ENCODE measurements around the gene LRRC4C.
"Not testable (repeated sequence)": the region's sequence is repeated elsewhere in the genome, so short reads cannot be mapped to it uniquely, and the experiment has no call there.

LRRC4C gene

GRCh38 chr11:40167805-40168204, 1291.6 kb downstream of the LRRC4C start:
- not testable (repeated sequence) for DNase-seq (ENCODE audit: low read depth)

- no peak for DNase-seq (ENCODE audit: low read depth)
These were observed 1292.6 kb downstream of the LRRC4C start for GRCh38 chr11:40166892-40167291.

- DNase-seq (ENCODE audit: low read depth): no peak
These were observed 1296.3 kb downstream of the LRRC4C start for GRCh38 chr11:40162901-40163883.

GRCh38 chr11:40161854-40162410, 1297.5 kb downstream of the LRRC4C start:
- DNase-seq (ENCODE audit: low read depth): no peak

- DNase-seq (ENCODE audit: low read depth): no peak
These were observed 1299.0 kb downstream of the LRRC4C start for GRCh38 chr11:40160418-40160817.

- no peak for DNase-seq (ENCODE audit: low read depth)
These were observed 1309.7 kb downstream of the LRRC4C start for GRCh38 chr11:40149721-40150120.

- DNase-seq (ENCODE audit: low read depth): no peak
These were observed 1318.9 kb downstream of the LRRC4C start for GRCh38 chr11:40140560-40140959.

GRCh38 chr11:40139536-40139935, 1319.9 kb downstream of the LRRC4C start:
- no peak for DNase-seq (ENCODE audit: low read depth)

GRCh38 chr11:40139066-40139465, 1320.4 kb downstream of the LRRC4C start:
- DNase-seq (ENCODE audit: low read depth): no peak

- DNase-seq (ENCODE audit: low read depth): no peak
These were observed 1324.5 kb downstream of the LRRC4C start for GRCh38 chr11:40134820-40135570.

- no peak for DNase-seq (ENCODE audit: low read depth)
These were observed 1326.0 kb downstream of the LRRC4C start for GRCh38 chr11:40133498-40133897.

- no peak for DNase-seq (ENCODE audit: low read depth)
These were observed 1326.5 kb downstream of the LRRC4C start for GRCh38 chr11:40132912-40133311.

GRCh38 chr11:40130427-40130826, 1329.0 kb downstream of the LRRC4C start:
- no peak for DNase-seq (ENCODE audit: low read depth)

GRCh38 chr11:40129266-40129665, 1330.2 kb downstream of the LRRC4C start:
- DNase-seq (ENCODE audit: low read depth): no peak

GRCh38 chr11:40125054-40125453, 1334.4 kb downstream of the LRRC4C start:
- DNase-seq (ENCODE audit: low read depth): no peak

GRCh38 chr11:40119661-40120060, 1339.8 kb downstream of the LRRC4C start:
- DNase-seq (ENCODE audit: low read depth): no peak

GRCh38 chr11:40118780-40119179, 1340.7 kb downstream of the LRRC4C start:
- no peak for DNase-seq (ENCODE audit: low read depth)

GRCh38 chr11:40118026-40118425, 1341.4 kb downstream of the LRRC4C start:
- DNase-seq (ENCODE audit: low read depth): no peak

- no peak for DNase-seq (ENCODE audit: low read depth)
These were observed 1354.4 kb downstream of the LRRC4C start for GRCh38 chr11:40104941-40105550.

- no peak for DNase-seq (ENCODE audit: low read depth)
These were observed 1358.7 kb downstream of the LRRC4C start for GRCh38 chr11:40100781-40101180.

- DNase-seq (ENCODE audit: low read depth): no peak
These were observed 1359.3 kb downstream of the LRRC4C start for GRCh38 chr11:40100162-40100553.

All from non-pigmented ciliary epithelial cell (primary cell).